Aorta (tissue), 5 donors: ENCODE measurements around the gene GSKIP. TPM values are rescaled to one million over a fixed set of nuclear protein-coding genes. Genes with fewer than 3 reads are reported as not detected.

Source experiments
- ATAC-seq: fragments of 200-7000 bp; cut with Tn5 transposase; one replicate; pipeline ENCODE4 v1.9.1; 2022; ENCODE audit warnings: moderate library complexity; ENCODE audit not compliant: low FRiP score
- DNase-seq, 2 donors: peaks; one replicate each; pipeline ENCODE4 v3.0.0-alpha.2; 2020
- H3K27ac ChIP-seq, 2 donors: one replicate each; pipeline ENCODE4 v1.5.1; 2013; ENCODE audit warnings: low read length in 2 of 2, mild to moderate bottlenecking in 2 of 2, moderate library complexity in 2 of 2, control low read depth in 1 of 2, inconsistent platforms in 1 of 2, low read depth in 1 of 2
- H3K27me3 ChIP-seq, 2 donors: one replicate each; pipeline ENCODE4 v1.6.1; 2013; ENCODE audit warnings: control low read depth in 1 of 2, low read length in 1 of 2, mild to moderate bottlenecking in 1 of 2, moderate library complexity in 1 of 2; ENCODE audit not compliant: insufficient read depth in 2 of 2, control insufficient read depth in 1 of 2
- H3K36me3 ChIP-seq, 2 donors: one replicate each; pipeline ENCODE4 v1.6.1; 2013; ENCODE audit warnings: control low read depth in 1 of 2, low read length in 1 of 2, mild to moderate bottlenecking in 1 of 2; ENCODE audit not compliant: insufficient read depth in 2 of 2, control insufficient read depth in 1 of 2
- H3K4me1 ChIP-seq, 2 donors: one replicate each; pipeline ENCODE4 v1.6.1; 2013; ENCODE audit warnings: low read length in 2 of 2, control low read depth in 1 of 2, mild to moderate bottlenecking in 1 of 2, moderate library complexity in 1 of 2; ENCODE audit not compliant: insufficient read depth in 2 of 2, control insufficient read depth in 1 of 2
- H3K4me3 ChIP-seq, 2 donors: one replicate each; pipeline ENCODE4 v1.5.1; 2013; ENCODE audit warnings: low read length in 2 of 2, control low read depth in 1 of 2, mild to moderate bottlenecking in 1 of 2
- H3K9me3 ChIP-seq: one replicate; pipeline ENCODE4 v1.6.1; 2013; ENCODE audit warnings: mild to moderate bottlenecking, low read length; ENCODE audit not compliant: control insufficient read depth
- WGBS, 2 donors: extraction: QIAGEN DNeasy Blood & Tissue Kit; methylation state at CpG; one replicate each; pipeline ENCODE4 v1.1.7; 2013; 5-methylcytosine and 5-hydroxymethylcytosine counted together
- intact Hi-C, 2 donors: fragments of 100-400 bp; cut with DNase I; formaldehyde crosslinking; loops; one replicate each; pipeline versions ENCODE4 v1.14.2 to v1.15.0; 2022
- long read RNA-seq, 2 donors: library from polyadenylated mRNA; unstranded; transcript quantifications; one replicate each; pipeline ENCODE4 v2.0.0, GENCODE V29; 2020 to 2021
- polyA plus RNA-seq, 2 donors: library from polyadenylated mRNA; stranded (reverse); fragments of 200-250 nt; gene quantifications; one replicate each; pipeline ENCODE4 v1.2.3, GENCODE V29; 2013
- total RNA-seq, 2 donors: library from RNA; stranded (reverse); fragmentation: NEBNext Ultra II Directional; extraction: Animal tissue kit (Norgen Biotek cat#: 25700); gene quantifications; one replicate each; pipeline ENCODE4 v1.2.1, GENCODE V29; 2021
- donor health status: healthy with polysubstance abuse.
- donor health status: Bipolar disorder and iron deficiency.
- donor health status: DM: no; HTN: no; CAD: no.
- donor health status: DM: no; HTN: no; CAD: no.
- donor health status: DM: yes; HTN: yes; CAD: no.

Gene GSKIP, protein sequence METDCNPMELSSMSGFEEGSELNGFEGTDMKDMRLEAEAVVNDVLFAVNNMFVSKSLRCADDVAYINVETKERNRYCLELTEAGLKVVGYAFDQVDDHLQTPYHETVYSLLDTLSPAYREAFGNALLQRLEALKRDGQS
- total RNA-seq, result 10 to 100 TPM; 11.2 to 17.2 TPM
- 10 to 100 TPM; 13.7 to 43.1 TPM for polyA plus RNA-seq
- long read RNA-seq, donor 1, transcript GSKIP-205 (4 exons, 2,218 nt), result major isoform, 21 of 27 reads
- long read RNA-seq, donor 1, partial matches to known transcripts, result 3 of 27 reads
- long read RNA-seq, donor 1, other reads (novel, unspliced or antisense), result 3 of 27 reads
- long read RNA-seq, donor 2, transcript GSKIP-205 (4 exons, 2,218 nt), result major isoform, 8 of 10 reads
- long read RNA-seq, donor 2, partial matches to known transcripts, result 0 of 10 reads
- long read RNA-seq, donor 2, other reads (novel, unspliced or antisense), result 2 of 10 reads

DNA sequence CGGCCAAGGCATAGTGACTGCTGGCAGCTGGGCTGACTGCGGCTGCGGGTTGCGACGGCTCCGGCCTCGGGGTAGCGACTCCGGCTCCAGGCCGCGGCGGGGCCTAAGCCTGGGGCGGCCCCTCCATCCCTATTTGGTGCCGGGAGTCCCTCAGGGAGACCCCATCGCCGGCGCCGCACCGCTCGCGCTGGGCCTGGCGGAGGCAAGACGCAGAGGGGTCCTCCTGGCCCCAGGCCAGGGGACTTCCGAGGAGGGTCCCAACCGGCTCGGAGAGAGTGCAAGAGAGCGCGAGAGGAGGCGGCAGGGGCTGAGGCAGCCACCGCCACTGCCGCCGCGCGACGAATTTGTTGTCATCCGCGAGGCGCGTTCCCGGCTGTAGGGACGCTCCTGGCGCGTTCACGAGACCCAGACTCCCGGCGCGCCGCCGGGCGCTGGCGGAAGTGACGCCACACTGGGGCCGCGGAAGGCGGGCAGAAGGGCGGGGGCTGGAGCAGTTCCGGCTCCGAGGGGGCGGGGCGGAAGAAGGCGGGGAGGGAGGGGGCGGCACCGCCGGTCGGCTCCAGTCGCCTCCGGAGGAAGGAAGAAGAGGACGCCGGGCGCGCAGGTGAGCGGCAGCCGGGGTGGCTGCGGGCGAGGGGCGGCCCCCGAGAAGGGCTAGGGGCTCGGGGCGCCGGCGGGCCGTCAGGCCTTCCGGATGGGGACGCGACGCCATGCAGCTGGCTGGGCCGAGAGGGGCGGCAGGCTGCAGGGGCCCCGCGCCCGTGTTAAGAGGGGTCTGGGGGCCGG lies at the start of gene GSKIP, which contains the start of gene ATG2B:
Gene GSKIP, plus strand, starts transcription at position 562 of the 786 bp plus-strand sequence. CDS start 18,722 bp downstream, outside the sequence.
Gene ATG2B, minus strand, starts transcription at position 377 of the 786 bp plus-strand sequence. Its CDS starts 365 bp downstream, at position 12.
- H3K9me3 ChIP-seq, result no peaks in the 10 kb centered on the region
- intact Hi-C loops, result loop anchor here in 1 of 2 donors (1.0 kb wide), 1 partner anchor 28 kb away; no protein-coding TSS in a partner anchor
- ATAC-seq, result peak; percentile 99

DNA sequence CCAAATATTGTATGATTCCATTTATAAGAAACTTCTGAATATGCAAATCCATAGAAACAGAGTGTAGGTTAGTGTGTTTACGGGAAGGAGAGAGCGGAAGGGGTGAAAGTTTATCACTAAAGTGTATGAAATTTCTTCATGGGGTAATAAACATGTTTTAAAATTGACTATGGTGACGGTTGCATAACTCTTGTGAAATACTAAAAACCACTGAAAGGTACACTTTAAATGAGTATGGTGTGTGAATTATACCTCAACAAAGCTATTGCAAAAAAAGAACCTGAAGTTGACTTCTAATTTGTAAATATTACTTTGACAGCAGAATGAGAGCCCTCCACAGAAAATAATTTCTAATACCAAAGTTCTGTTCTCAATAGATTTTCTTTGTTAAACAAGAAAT lies 47.2 kb upstream of the GSKIP start:
- no peaks in the 10 kb centered on the region for H3K4me1 ChIP-seq
- ATAC-seq, result no peak
- intact Hi-C loops, result no loop called here
- H3K27me3 ChIP-seq, result no peaks in the 10 kb centered on the region
- WGBS, 2 donors, result 96 to 98% methylated on average over 3 of the region's 3 CpGs
- DNase-seq, result no peak
- H3K4me3 ChIP-seq, result no peak overlapping the region
- no peaks in the 10 kb centered on the region for H3K9me3 ChIP-seq
- H3K36me3 ChIP-seq, result peaks cover 3 to 7% of the 10 kb centered on the region in 2 donors
- H3K27ac ChIP-seq, result no peak overlapping the region

More for the DNA sequence above, at the start of gene GSKIP, which contains the start of gene ATG2B:
- H3K36me3 ChIP-seq, result no peaks in the 10 kb centered on the region
- peak within 1 kb of the TSS; percentile 88 to 93 for H3K4me3 ChIP-seq
- H3K27ac ChIP-seq, result peak within 1 kb of the TSS in 1 of 2 donors; percentile 79
- 0 to 1% methylated on average over 54 to 92 of the region's 92 CpGs for WGBS, 2 donors
- H3K27me3 ChIP-seq, result no peaks in the 10 kb centered on the region
- DNase-seq, result peak; percentile 96 to 98
- H3K4me1 ChIP-seq, result peaks cover 0 to 3% of the 10 kb centered on the region in 2 donors

DNA sequence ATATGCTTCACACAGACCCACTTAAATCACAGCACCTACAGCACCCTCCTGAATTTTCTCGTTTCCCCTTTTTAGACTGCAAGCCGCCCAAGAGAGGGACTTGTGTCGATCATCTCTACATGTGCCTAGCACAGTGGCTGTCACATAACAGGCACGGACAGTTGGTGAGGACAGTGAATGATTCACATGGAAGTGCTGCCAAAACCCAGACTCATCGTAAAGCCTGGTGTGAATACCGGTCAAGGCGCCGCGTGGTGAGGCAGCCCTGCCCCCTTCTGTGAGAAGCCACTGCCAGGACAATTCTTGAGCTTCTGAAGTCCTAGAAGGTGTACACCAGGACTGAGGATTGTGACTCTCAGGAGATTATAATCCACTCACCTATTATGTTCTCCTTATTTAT lies 44.5 kb upstream of the GSKIP start:
- no peak for DNase-seq
- no peak overlapping the region for H3K27ac ChIP-seq
- WGBS, 2 donors, result 84 to 89% methylated on average over 9 of the region's 9 CpGs
- H3K9me3 ChIP-seq, result no peaks in the 10 kb centered on the region
- H3K36me3 ChIP-seq, result peaks cover 5 to 6% of the 10 kb centered on the region in 2 donors
- intact Hi-C loops, result no loop called here
- no peaks in the 10 kb centered on the region for H3K27me3 ChIP-seq
- no peak for ATAC-seq
- H3K4me1 ChIP-seq, result no peaks in the 10 kb centered on the region
- no peak overlapping the region for H3K4me3 ChIP-seq

DNA sequence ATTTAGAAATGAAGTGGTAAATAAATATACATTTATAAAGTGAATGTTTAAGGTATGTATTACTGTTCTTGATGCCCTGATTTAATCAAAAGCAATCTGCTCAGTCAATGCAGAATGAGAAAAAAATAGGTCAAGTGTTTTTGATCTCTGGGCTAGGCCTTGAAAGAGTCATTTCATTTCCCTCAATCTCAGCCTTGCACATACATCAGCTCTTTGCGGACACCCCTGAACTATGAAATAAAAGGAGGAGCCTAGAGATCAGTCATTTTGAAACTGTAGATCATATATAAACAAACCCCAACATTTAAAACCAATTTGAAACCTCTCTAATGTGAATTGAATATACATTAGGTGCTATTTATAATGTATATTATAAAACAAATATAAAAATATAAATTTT lies 42.7 kb upstream of the GSKIP start:
- ATAC-seq, result no peak
- no peak for DNase-seq
- Histone ChIP-seq H3K4me1 (no peaks in the 10 kb centered on the region), H3K27me3 (no peaks in the 10 kb centered on the region), H3K4me3 (no peak overlapping the region), H3K36me3 (peaks cover 3 to 6% of the 10 kb centered on the region in 2 donors), H3K27ac (no peak overlapping the region), H3K9me3 (no peaks in the 10 kb centered on the region)
- WGBS, 2 donors, result 93 to 96% methylated on average over 1 of the region's 1 CpG
- intact Hi-C loops, result loop anchor here in 1 of 2 donors (10.0 kb wide), 1 partner anchor 224 kb away; no protein-coding TSS in a partner anchor

DNA sequence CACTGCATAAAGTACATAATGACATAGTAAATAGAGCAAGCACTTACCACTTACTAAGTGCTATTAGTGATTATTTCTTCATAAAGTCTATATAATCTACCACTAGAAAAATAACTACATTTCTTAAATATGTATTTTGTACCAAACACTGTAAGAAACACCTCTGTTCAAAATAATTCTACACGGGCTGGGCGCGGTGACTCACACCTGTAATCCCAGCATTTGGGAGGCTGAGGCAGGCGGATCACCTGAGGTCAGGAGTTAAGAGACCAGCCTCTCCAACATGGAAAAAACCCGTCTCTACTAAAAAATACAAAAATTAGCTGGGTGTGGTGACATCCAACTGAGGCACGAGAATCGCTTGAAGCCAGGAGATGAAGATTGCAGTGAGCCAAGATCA lies 39.1 kb upstream of the GSKIP start:
- H3K9me3 ChIP-seq, result no peaks in the 10 kb centered on the region
- H3K27ac ChIP-seq, result no peak overlapping the region
- no peaks in the 10 kb centered on the region for H3K4me1 ChIP-seq
- DNase-seq (no peak), ATAC-seq (no peak)
- no peaks in the 10 kb centered on the region for H3K27me3 ChIP-seq
- no peak overlapping the region for H3K4me3 ChIP-seq
- H3K36me3 ChIP-seq, result peaks cover 2 to 3% of the 10 kb centered on the region in 2 donors
- WGBS, 2 donors, result 94 to 97% methylated on average over 7 of the region's 7 CpGs
- intact Hi-C loops, result loop anchor here in 1 of 2 donors (10.0 kb wide), 1 partner anchor 221 kb away; no protein-coding TSS in a partner anchor

DNA sequence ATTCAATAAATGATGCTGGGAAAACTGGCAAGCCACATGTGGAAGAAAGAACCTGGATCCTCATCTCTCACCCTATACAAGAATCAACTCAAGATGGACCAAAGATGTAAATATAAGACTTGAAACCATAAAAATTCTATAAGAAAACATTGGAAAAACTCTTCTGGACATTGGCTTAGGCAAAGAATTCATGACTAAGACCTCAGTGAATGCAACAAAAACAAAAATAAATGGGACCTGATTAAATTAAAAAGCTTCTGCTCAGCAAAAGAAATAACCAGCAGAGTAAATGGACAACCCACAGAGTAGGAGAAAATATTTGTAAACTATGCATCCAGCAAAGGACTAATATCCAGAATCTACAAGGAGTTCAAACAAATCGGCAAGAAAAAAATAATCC lies 24.8 kb upstream of the GSKIP start:
- Histone ChIP-seq H3K27me3 (no peaks in the 10 kb centered on the region), H3K4me1 (no peaks in the 10 kb centered on the region), H3K27ac (no peak overlapping the region), H3K36me3 (peaks cover 0 to 2% of the 10 kb centered on the region in 2 donors), H3K9me3 (no peaks in the 10 kb centered on the region), H3K4me3 (no peak overlapping the region)
- intact Hi-C loops, result no loop called here
- ATAC-seq (no peak), DNase-seq (no peak)
- 100% methylated on average over 1 of the region's 1 CpG for WGBS, 2 donors

DNA sequence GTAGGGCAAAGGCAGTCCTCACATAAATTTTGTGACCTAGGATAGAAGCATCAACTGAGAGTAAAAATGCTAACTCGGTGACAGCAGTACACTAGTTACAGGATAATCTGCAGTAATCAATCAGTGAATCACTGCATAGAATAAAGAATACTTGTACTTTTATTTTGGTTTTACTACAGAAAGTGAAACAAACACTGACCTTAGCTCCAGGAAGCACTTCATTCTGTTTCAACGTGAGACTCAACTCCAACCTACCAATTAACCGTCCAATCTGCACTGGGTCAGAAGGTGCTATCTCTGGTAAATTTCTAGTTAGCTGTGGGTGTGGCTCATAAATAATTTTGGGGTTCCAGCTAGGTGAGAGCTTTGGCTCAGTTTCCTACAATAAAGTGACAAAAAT lies 22.0 kb upstream of the GSKIP start:
- WGBS, 2 donors, result 82 to 86% methylated on average over 3 of the region's 3 CpGs
- ATAC-seq (no peak), DNase-seq (no peak)
- H3K27me3 ChIP-seq, result no peaks in the 10 kb centered on the region
- no peaks in the 10 kb centered on the region for H3K4me1 ChIP-seq
- H3K27ac ChIP-seq, result no peak overlapping the region
- H3K36me3 ChIP-seq, result peaks cover 0 to 2% of the 10 kb centered on the region in 2 donors
- H3K9me3 ChIP-seq, result no peaks in the 10 kb centered on the region
- intact Hi-C loops, result no loop called here
- no peak overlapping the region for H3K4me3 ChIP-seq

DNA sequence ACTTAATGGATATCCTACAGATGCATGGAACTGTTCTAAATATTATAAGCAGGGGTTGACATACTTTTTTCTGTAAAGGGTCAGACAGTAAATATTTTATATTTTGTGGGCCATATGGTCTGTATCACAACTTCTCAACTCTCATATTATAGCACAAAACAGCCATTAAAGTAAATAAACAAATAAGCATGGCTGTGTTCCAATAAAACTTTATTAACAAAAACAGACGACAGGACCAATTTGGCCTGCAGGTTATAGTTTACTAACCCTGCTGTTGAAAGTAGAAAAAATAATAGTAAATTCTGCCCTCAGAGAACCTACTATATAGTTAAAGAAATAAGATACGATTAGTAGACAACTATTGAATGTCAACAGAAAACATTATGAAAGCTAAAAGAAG lies 17.7 kb upstream of the GSKIP start:
- intact Hi-C loops, result no loop called here
- Histone ChIP-seq H3K9me3 (no peaks in the 10 kb centered on the region), H3K36me3 (peaks cover 0 to 2% of the 10 kb centered on the region in 2 donors), H3K4me3 (no peak overlapping the region), H3K27ac (no peak overlapping the region), H3K27me3 (no peaks in the 10 kb centered on the region), H3K4me1 (peaks cover 0 to 4% of the 10 kb centered on the region in 2 donors)
- ATAC-seq (no peak), DNase-seq (no peak)
- 90 to 91% methylated on average over 2 of the region's 2 CpGs for WGBS, 2 donors
